GM19035 (cell line): ENCODE data around the gene SLC26A1.

Source experiments
- ATAC-seq: cut with Tn5 transposase; IDR thresholded peaks from one replicate; pipeline ENCODE4 v1.9.1; 2021; ENCODE audit not compliant: unreplicated experiment

Gene SLC26A1

DNA sequence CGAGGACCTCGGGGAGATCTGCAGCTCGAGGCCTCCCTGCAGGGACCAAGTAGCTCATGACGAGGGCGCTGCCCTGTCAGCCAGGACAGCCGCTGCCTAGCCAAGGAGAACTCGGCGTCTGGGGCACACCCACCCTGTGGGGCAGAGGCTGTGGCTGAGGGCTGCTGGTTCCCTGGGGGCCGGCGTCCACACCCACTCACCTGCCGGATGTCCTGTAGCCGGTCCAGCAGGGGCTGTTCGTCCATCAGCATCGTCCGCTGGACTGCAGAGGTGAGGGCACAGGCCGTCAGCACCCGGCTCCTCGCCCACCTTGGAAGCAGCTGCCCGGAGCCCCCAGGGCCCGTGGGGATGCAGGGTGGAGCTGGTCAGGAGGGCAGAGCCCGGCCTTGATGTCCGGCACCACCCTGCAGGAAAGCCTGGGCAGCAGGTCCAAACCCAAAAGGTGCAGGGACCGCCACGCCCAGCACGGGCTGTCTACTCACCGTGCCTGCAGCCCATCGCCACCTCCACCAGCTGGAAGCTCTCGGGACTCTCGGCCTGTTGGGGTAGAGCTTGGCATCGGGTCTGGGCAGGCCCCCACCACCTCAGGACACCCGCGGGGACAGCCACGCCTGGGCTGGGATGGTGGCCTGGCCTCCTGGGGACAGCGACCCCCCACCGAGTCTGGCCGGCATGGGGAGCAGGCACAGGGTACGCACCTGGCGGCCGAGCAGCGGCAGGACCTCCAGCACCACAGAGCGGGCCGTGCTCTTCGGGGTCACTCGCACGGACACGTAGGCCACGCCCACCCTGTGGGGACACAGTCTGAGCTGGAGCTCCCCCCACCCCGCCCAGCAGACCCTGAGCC is 26.7 kb downstream of the SLC26A1 start:
- no peak for ATAC-seq

GRCh38 chr4:965766-966134 is 27.5 kb downstream of the SLC26A1 start:
- ATAC-seq = no peak

DNA sequence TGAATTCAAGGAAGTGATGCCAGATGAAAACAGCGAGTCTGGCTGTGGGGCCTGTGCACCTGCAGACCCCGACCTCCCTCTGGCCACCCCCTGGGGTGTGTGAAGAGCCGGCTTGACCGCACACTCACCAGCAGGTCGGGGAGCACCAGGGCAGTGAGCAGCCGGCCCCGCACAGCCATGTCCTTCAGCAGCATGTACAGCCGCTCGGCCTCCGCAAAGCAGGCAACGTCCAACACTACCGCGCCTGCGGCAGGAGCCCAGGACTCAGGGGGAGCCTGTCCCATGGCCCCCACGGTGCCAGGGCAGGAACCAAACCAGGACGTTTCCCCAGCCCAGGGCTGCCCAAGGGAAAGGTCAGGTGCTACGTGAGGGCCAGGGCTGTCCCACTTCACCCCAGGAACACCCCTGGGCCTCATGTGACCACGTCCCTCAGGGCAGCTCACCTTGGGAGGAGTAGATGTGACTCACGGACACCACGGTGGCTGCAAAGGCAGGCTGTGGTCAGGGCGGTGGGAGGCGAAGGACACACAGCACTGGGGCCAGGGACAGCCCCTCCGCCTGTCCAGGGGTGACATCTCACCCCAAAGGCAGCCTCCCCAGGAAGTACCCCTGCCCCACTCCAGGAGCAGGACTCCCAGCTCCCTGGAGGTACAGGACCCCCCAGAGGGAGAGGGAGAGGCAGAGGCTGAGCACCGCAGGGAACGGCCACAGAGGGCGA is 28.0 kb downstream of the SLC26A1 start:
- ATAC-seq = no peak

DNA sequence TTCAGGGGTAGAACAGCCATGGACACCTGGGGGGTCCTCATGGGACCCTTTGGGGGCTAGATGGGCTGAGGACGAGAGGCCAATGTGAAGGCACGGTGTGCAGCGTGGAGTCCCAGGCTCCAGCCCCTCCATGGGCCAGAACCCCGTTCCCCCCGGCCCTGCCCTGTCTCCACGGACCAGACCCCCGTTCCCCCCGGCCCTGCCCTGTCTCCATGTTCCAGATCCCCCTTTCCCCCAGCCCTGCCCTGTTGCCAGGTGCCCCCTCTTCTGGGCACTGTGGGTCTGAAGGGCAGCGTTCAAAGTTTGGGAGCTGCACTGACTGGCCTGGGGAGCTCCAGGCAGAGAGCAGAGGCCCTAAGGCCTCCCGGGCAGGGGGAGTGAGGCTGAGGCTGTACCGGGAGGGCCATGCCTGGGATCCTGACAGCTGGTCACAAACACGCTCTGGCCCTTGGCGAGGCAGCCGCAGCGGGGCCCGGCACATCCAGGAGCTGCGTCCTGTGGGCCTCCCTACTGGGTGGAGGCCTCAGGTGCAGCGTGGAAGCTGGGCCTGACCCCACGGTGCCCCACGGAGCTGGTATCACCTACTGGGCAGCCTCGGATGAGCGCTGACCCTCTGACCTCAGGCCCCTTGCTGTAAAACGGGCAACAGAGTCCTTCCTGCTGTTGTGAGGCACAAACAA is 28.7 kb downstream of the SLC26A1 start:
- no peak for ATAC-seq

DNA sequence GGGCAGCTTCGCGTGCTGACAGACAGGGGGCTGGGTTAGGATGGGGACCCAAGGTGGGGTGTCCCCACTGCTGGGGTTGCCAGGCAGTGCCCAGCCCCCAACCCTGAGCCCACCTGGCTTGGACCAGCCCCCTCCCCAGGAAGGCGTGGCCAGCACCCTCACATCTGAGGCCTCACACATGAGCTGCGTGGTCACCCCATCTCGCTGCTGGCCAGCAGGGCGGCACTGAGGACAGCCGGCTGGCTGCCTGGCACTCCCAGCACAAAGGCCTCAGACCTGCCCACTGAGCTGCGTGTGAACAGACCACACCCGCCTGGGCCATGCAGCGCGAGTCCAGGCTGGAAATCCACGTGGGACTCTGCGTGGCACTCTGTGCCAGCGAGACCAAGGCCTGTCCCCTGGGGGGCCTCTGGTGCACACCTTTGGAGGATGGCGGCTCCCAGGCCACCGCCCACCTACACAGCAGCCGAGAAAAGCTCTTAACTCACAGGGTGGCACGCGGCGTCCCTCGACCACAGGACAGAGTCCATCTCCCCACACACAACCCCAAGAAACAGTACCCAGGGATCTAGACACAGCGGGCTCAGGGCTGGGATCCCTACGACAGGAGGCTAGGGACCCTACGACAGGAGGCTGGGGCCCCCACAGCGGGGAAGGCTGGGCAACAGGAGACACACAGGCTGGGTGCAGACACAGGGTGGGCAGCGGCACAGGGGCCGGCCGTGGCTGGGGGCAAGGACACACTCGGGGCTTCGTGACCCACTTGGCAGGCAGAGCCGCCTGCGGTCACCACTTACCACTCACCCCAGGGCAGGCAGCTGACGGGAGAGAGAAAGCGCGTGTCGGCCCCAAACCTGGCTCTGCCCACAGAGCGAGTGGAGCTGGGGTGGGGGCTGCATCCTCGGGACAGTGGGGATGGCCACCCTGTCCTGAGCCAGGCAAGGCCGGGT is 29.7 kb downstream of the SLC26A1 start:
- ATAC-seq = no peak

DNA sequence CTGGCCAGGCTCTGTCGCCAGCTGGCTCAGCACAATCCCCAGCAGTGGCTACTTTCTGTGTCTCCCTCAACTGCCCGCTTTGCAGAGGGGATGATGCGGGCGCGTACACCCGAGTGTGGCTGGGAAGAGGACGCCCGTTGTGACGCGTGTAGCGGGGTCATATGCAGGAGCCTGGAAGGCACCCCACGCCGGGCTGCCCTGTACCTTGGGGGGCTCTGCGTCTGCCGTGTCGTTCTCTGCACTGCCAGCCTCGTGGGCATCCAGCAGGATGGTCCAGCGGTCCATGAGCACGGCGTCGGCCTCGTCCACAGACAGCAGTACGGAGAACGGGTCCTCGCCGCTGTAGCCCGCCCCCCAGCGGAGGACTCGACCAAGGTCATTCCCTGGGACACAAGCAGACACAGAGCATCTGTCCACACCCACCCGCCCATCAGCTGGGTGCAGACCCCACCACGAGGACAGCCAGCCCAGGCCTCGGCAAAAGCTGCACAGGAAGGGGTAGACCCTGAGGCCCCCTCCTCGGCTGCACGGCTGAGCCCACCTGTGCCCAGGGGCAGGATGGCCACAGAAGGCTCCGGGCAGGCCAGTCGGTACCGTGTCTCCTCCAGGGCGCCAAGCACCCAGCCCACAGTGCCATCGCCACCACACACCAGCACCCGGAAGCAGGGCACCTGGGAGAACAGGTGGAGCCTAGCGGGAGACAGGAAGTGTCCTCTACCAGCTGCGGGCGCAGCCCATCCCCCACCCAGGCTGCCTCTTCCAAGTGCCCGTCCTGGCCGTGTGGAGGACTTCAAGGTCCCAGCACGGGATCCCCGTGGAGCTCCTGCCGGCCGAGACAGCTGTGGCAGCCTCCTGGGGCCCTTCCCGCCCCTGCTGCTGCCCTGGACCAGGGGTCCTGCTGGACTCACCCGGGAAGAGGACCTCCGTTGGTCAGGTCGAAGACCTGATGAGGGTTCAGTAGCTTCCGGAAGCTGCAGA is 30.7 kb downstream of the SLC26A1 start:
- ATAC-seq = no peak

GRCh38 chr4:961351-962230 is 31.6 kb downstream of the SLC26A1 start:
- no peak for ATAC-seq

- no peak for ATAC-seq
Measured at GRCh38 chr4:960636-961350, 32.4 kb downstream of the SLC26A1 start.

DNA sequence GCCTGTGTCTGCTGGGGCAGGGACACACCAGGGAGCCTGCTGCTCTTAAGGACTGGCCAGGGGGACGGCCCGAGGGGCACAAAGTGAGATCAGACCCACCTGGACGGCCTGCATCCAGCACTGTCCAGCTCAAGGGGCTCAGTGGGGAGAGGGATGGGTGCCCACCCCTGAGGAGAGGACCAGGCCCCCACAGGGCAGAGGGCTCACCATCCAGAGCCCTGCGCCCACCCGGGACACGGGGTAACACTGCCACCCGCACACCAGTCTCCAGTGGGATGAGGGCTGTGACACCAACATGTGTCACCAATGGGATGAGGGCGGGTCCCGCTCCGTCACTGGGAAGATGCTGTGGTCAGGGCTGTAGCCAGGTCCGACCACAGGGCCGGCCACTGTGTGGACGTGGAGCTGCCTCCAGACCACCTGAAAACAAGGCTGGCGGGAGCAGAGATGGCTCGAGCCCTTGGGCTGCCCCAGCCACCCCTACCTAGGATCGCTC is 33.0 kb downstream of the SLC26A1 start:
- no peak for ATAC-seq

- no peak for ATAC-seq
Measured at GRCh38 chr4:959338-960139, 33.7 kb downstream of the SLC26A1 start.

- no peak for ATAC-seq
Measured at GRCh38 chr4:958696-959337, 34.4 kb downstream of the SLC26A1 start.

DNA sequence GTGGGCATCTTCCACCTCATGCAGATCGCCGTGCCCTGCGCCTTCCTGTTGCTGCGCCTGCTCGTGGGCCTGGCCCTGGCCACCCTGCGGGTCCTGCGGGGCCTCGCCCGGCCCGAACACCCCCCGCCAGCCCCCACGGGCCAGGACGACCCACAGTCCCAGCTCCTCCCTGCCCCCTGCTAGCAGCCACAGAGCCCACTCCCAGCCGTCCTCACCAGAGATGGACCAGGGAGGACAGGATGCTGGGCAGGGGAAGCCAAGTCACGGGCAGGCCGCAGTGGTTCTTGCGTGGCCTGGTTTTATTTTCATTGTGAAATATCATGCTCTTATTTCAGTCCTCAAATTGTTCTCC is 34.9 kb downstream of the SLC26A1 start:
- no peak for ATAC-seq

DNA sequence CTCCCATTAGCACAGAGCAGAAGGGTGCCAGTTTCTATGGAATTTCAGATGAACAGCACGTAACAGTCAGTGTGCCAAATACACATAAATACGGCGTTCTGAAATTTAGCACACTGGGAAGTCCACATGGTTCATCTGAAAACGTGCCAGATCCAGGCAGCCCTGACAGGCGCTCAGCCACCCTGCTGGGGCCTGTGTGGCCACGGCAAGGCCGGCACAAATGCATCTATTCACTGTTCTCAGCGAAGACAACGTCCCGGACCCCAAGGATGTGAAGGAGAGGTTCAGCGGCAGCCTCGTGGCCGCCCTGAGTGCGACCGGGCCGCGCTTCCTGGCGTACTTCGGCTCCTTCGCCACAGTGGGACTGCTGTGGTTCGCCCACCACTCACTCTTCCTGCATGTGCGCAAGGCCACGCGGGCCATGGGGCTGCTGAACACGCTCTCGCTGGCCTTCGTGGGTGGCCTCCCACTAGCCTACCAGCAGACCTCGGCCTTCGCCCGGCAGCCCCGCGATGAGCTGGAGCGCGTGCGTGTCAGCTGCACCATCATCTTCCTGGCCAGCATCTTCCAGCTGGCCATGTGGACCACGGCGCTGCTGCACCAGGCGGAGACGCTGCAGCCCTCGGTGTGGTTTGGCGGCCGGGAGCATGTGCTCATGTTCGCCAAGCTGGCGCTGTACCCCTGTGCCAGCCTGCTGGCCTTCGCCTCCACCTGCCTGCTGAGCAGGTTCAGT is 35.5 kb downstream of the SLC26A1 start:
- no peak for ATAC-seq

- ATAC-seq = no peak
Measured at GRCh38 chr4:957231-957580, 36.0 kb downstream of the SLC26A1 start.

- ATAC-seq = no peak
Measured at GRCh38 chr4:956531-957230, 36.5 kb downstream of the SLC26A1 start.
